Diencephalon (tissue), 1 donor: Measurements from ENCODE around the gene DIS3L2. TPM values are rescaled to one million over a fixed set of nuclear protein-coding genes. Genes with fewer than 3 reads are reported as not detected.

Experiments used
- small RNA-seq: library from RNA; depleted of rRNA; stranded (forward); fragments of <200 nt; gene quantifications from one replicate; pipeline ENCODE3, GENCODE V24; 2014
- total RNA-seq: library from RNA; depleted of rRNA; stranded (reverse); fragments of >200 nt; gene quantifications from one replicate; pipeline ENCODE4 v1.2.3, GENCODE V29; 2014

Gene DIS3L2, protein sequence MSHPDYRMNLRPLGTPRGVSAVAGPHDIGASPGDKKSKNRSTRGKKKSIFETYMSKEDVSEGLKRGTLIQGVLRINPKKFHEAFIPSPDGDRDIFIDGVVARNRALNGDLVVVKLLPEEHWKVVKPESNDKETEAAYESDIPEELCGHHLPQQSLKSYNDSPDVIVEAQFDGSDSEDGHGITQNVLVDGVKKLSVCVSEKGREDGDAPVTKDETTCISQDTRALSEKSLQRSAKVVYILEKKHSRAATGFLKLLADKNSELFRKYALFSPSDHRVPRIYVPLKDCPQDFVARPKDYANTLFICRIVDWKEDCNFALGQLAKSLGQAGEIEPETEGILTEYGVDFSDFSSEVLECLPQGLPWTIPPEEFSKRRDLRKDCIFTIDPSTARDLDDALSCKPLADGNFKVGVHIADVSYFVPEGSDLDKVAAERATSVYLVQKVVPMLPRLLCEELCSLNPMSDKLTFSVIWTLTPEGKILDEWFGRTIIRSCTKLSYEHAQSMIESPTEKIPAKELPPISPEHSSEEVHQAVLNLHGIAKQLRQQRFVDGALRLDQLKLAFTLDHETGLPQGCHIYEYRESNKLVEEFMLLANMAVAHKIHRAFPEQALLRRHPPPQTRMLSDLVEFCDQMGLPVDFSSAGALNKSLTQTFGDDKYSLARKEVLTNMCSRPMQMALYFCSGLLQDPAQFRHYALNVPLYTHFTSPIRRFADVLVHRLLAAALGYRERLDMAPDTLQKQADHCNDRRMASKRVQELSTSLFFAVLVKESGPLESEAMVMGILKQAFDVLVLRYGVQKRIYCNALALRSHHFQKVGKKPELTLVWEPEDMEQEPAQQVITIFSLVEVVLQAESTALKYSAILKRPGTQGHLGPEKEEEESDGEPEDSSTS
- total RNA-seq: 48.4 TPM

DNA sequence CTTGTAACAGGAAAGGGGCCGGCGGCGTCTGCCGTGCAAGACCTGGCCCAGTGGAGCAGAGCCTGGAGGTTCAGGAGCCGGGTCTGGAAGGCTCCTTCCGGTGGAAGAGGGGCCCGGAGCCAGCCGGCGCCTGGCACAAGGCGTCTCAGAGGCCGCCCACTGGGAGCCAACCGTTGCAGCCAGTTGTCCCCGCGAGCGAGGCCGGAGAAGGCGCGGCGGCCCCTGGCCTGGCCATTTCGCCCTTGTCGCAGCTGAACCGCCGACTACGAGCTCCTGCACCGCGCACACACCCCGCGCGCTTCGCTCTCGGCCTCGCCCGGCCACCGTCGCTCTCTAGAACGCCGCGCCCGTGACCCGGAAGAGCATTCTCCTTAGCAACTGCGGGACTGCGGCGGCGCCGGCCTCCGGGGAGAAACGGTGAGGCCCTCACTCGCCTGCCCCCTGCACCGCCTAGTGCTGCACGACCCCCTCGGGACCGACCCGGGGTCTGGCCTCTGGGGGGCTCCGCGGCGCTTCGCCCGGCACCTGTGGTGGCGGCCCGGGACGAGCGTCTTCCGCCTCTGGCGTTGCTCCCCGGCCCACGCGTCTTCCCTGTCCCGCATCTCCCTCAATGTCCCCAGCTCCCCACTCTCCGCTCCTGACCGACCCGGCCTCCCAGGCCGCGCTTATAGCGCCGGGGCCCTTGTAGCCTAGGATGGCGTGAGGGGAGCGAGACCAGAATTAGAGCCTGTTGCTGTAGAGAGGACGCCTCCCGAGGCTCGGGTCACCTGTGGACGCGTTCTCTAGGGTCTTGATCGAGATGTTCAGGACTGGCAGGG is at the start of gene DIS3L2:
Gene DIS3L2, plus strand, starts transcription at position 365 of the 818 bp plus-strand sequence. CDS start 53,215 bp downstream, outside the sequence.

DNA sequence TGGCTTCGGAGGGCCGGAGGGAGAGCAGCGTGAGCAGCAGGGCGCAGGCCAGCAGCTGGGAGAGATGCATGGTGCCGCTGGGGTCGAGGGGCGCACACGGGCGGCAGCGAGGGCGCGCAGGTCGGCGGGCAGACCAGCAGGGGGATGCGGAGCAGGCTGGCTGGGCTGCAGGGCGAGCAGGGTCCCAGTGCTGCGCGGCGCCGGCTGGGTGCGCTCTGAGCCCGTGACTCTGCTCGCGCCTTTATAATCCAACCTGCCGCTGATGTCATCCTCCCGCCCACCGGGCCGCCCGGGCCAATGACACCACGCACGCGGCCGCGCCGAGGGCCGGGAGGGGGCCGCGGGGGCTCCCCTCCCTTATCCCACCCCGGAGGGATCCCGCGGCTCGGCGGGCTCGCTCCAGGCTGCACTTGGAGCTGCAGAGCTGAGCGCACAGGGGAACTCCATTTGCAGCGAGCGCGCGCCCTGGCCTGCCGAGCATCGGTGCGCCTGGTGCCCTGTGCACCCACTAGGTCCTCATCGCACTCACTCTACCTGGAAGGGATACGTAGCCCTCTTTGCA is 35.3 kb upstream of the DIS3L2 start, which contains the start of gene NPPC:
Gene NPPC, minus strand, starts transcription at position 217 of the 562 bp plus-strand sequence. Its CDS starts 147 bp downstream, at position 70.

DNA sequence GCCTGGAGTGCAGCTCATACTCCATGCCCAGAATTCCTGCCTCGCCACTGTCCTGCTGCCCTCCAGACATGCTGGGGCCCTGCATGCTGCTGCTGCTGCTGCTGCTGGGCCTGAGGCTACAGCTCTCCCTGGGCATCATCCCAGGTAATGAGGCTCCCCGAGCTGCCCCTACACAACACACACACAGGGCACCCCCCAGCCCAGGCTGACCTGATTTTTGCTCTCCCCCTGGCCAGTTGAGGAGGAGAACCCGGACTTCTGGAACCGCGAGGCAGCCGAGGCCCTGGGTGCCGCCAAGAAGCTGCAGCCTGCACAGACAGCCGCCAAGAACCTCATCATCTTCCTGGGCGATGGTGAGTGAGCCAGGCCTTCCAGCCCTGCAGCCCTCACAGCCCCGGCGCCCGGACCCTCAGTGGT is 417.2 kb downstream of the DIS3L2 start, which contains the start of gene ALPP:
Gene ALPP, plus strand, starts transcription at position 17 of the 417 bp plus-strand sequence. Its CDS starts 52 bp downstream, at position 69.

Small RNA genes lying within 50 kb of the gene (small RNA-seq; reads per million reads assigned to genes)
- gene AC068134.3 (not detected), gene AC068134.4 (not detected), gene MIR562 (not detected)

Other genes starting within 250 kb of the DIS3L2 start
- gene PDE6D, start 180.4 kb upstream of the DIS3L2 start, total RNA-seq: 43.8 TPM
- 27.7 TPM for gene COPS7B, start 175.3 kb upstream of the DIS3L2 start, total RNA-seq
- 4.4 TPM for gene NPPC, start 35.3 kb upstream of the DIS3L2 start, total RNA-seq